Peyer's patch (tissue), 4 donors: ENCODE measurements around the gene BRD3OS. TPM values are rescaled to one million over a fixed set of nuclear protein-coding genes. Genes with fewer than 3 reads are reported as not detected.

ENCODE experiments used
- DNase-seq, 3 donors: peaks; one replicate each; pipeline ENCODE4 v3.0.0-alpha.2; 2017 to 2019
- H3K27ac ChIP-seq, 4 donors: fragments of 200-600 bp; sonication (generic); one replicate each; pipeline ENCODE4 v1.5.1; 2016 to 2019
- H3K27me3 ChIP-seq, 2 donors: fragments of 200-600 bp; sonication (generic); one replicate each; pipeline ENCODE4 v1.5.1; 2019
- H3K36me3 ChIP-seq, 3 donors: fragments of 200-600 bp; sonication (generic); one replicate each; pipeline ENCODE4 v1.5.1; 2016 to 2019
- H3K4me1 ChIP-seq, 4 donors: fragments of 200-600 bp; sonication (generic); one replicate each; pipeline ENCODE4 v1.5.1; 2016 to 2019
- H3K4me3 ChIP-seq, 4 donors: fragments of 200-600 bp; sonication (generic); 1 replicate in 3 of 4; 2 replicates in 1 of 4; pipeline ENCODE4 v1.5.1; 2016 to 2019; ENCODE audit warnings: mild to moderate bottlenecking in 1 of 4
- H3K9me3 ChIP-seq, 4 donors: fragments of 200-600 bp; sonication (generic); one replicate each; pipeline ENCODE4 v1.5.1; 2016 to 2019; ENCODE audit warnings: mild to moderate bottlenecking in 1 of 4
- CTCF ChIP-seq, 6 experiments: fragments of 450-650 bp in 4 of 6; fragments of 200-600 bp in 2 of 6; sonication (generic) in 1 of 6; IDR thresholded peaks; one replicate each; pipeline ENCODE4 v1.5.1; 2017 to 2019; ENCODE audit warnings: antibody characterized with exemption in 6 of 6, mild to moderate bottlenecking in 3 of 6, moderate library complexity in 1 of 6
- POLR2A ChIP-seq, 2 donors: fragments of 450-650 bp; IDR thresholded peaks; one replicate each; pipeline ENCODE4 v1.5.1; 2017; ENCODE audit warnings: antibody characterized with exemption in 2 of 2, mild to moderate bottlenecking in 2 of 2, moderate library complexity in 2 of 2
- total RNA-seq, 4 donors: library from RNA; depleted of rRNA; stranded (reverse); fragments of >200 nt; gene quantifications; one replicate each; pipeline ENCODE4 v1.1.0, GENCODE V29; 2016

Gene BRD3OS
- total RNA-seq, 4 donors from 2014 or later, result 1.4 to 11.6 (median 2.3) TPM

DNA sequence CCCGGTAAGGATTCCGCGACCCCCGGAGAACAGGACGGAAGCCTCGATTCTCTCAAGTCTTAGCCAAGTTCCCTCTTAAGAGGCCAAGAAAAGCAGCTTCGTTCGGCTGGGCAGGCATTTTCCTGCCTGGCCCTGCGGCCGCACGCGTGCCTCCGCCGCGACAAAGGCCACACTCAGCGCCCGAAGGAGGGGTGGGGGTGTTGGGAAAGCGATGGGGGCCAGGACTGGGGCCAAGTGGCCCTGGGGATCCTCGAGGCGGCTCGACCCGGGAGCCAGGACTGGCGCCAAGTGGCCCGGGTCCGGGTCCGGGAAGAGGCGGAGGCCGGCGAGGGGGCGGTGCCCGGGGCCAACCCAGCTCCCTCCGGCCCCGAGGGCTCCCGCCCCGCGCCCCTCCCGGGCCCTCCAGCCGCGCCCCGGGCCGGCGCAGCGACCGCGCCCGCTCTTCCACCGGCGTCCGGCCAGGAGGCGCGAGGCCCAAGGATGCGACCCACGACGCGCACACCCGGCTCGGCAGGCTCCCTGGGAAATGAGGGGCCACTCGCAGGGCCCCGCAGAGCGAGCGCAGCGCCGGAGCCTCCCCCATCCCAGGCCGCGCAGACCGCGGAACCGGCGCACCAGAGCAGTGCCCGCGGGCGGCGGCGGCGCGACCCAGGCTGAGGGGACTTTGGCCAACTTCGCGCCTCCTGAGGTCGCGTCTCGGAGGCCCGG, 33.9 kb upstream of the BRD3OS start:
- Histone ChIP-seq H3K4me1 (peaks cover 0 to 32% (median 18%) of the 10 kb centered on the region in 4 donors), H3K4me3 (peak overlapping the region; percentile 59 to 94 (median 90)), H3K9me3 (no peaks in the 10 kb centered on the region), H3K27me3 (no peaks in the 10 kb centered on the region), H3K36me3 (no peaks in the 10 kb centered on the region), H3K27ac (peak overlapping the region; percentile 88 to 95 (median 92))
- DNase-seq, result peak in 1 of 3 donors; percentile 74
- no peak for TF ChIP-seq CTCF (IDR thresholded peaks at IDR 0.05)
- TF ChIP-seq POLR2A (IDR thresholded peaks at IDR 0.05), result no peak

DNA sequence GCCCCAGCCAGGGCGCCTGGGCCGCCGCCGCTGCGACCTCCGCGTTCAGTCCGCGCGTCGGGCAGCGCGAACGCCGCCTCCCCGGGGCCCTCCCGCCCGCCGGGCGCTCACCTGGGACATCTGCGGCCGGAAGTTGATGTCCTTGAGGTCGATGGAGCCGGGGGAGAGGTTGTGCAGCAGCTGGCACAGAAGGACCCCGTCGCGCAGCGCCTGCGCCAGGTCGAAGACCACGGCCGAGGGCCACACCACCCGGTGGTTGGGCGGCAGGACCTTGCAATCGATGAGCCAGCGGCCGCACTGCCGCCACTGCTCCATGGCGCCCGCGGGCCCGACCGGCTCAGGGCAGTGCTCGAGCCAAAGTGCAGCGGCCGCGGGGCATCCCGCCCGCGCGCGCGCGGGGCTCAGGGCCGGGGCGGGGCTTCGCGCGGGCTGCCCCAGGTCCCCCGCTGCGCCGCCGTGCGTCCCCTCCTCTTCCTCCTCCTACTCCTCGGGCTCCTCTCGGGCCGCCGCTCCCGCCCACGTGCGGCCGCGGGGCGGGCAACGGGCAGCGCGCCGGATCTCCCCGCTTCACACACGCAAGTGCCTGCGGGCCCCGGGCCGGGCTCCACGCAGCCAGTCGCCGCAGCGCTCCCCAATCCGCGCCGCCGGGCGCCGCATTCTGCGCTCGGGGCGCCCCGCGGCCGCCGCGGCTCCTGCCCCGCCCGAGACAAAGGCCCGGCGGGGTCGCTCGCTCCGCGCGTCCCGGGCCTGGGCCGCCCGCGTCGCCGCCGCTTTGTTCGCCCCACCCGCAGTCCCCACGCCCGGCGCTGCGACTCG, 33.1 kb upstream of the BRD3OS start, which contains the start of gene VAV2:
TSS of gene VAV2 (minus strand) at position 361 of the 816 bp plus-strand sequence. CDS start at position 315, 46 bp downstream.
- H3K36me3 ChIP-seq, result no peaks in the 10 kb centered on the region
- DNase-seq, result peak; percentile 71 to 85 (median 82)
- TF ChIP-seq CTCF (IDR thresholded peaks at IDR 0.05), result peak in 1 of 6 experiments; percentile 1
- TF ChIP-seq POLR2A (IDR thresholded peaks at IDR 0.05), result peak; percentile 54 to 59
- peak within 1 kb of the TSS; percentile 59 to 94 (median 90) for H3K4me3 ChIP-seq
- no peaks in the 10 kb centered on the region for H3K9me3 ChIP-seq
- peaks cover 0 to 32% (median 18%) of the 10 kb centered on the region in 4 donors for H3K4me1 ChIP-seq
- peak within 1 kb of the TSS; percentile 88 to 95 (median 92) for H3K27ac ChIP-seq
- H3K27me3 ChIP-seq, result no peaks in the 10 kb centered on the region

GRCh38 chr9:133992780-133993634, 32.3 kb upstream of the BRD3OS start:
- DNase-seq, result peak; percentile 85 to 91 (median 91)
- peak in 1 of 2 donors; percentile 56 for TF ChIP-seq POLR2A (IDR thresholded peaks at IDR 0.05)
- peak in 5 of 6 experiments; percentile 12 to 54 (median 44) for TF ChIP-seq CTCF (IDR thresholded peaks at IDR 0.05)

GRCh38 chr9:133993635-133994253, 31.5 kb upstream of the BRD3OS start:
- H3K27ac ChIP-seq, result peak overlapping the region; percentile 88 to 95 (median 92)
- no peak for TF ChIP-seq CTCF (IDR thresholded peaks at IDR 0.05)
- no peak for TF ChIP-seq POLR2A (IDR thresholded peaks at IDR 0.05)
- no peaks in the 10 kb centered on the region for H3K9me3 ChIP-seq
- H3K27me3 ChIP-seq, result no peaks in the 10 kb centered on the region
- peaks cover 0 to 32% (median 18%) of the 10 kb centered on the region in 4 donors for H3K4me1 ChIP-seq
- no peaks in the 10 kb centered on the region for H3K36me3 ChIP-seq
- DNase-seq, result peak in 1 of 3 donors; percentile 52
- H3K4me3 ChIP-seq, result peak overlapping the region; percentile 59 to 94 (median 90)

More at GRCh38 chr9:133992780-133993634, 32.3 kb upstream of the BRD3OS start:
- Histone ChIP-seq H3K27ac (peak overlapping the region; percentile 88 to 95 (median 92)), H3K27me3 (no peaks in the 10 kb centered on the region), H3K4me1 (peaks cover 0 to 32% (median 18%) of the 10 kb centered on the region in 4 donors), H3K36me3 (no peaks in the 10 kb centered on the region), H3K4me3 (peak overlapping the region; percentile 59 to 94 (median 90)), H3K9me3 (no peaks in the 10 kb centered on the region)
